Heart left ventricle (tissue), 16 donors: ENCODE measurements around the gene PBX3. TPM values are rescaled to one million over a fixed set of nuclear protein-coding genes. Genes with fewer than 3 reads are reported as not detected.

ENCODE experiments used
- ATAC-seq, 4 donors: fragments of 200-7000 bp; cut with Tn5 transposase; one replicate each; pipeline ENCODE4 v1.9.1; 2020 to 2022; ENCODE audit warnings: moderate library complexity in 4 of 4, mild to moderate bottlenecking in 3 of 4, moderate number of reproducible peaks in 1 of 4
- DNase-seq, 5 donors: peaks; one replicate each; pipeline ENCODE4 v3.0.0-alpha.2; 2020
- H3K27ac ChIP-seq, 12 donors: fragments of 200-600 bp; sonication (generic) in 4 of 12; one replicate each; pipeline versions ENCODE4 v1.5.0 to v1.8.0; 2016 to 2022; ENCODE audit warnings: mild to moderate bottlenecking in 2 of 12
- H3K27me3 ChIP-seq, 9 donors: fragments of 200-600 bp; sonication (generic) in 2 of 9; one replicate each; pipeline versions ENCODE4 v1.5.1 to v1.8.0; 2016 to 2022; ENCODE audit warnings: mild to moderate bottlenecking in 3 of 9
- H3K36me3 ChIP-seq, 9 donors: fragments of 200-600 bp; sonication (generic) in 2 of 9; one replicate each; pipeline versions ENCODE4 v1.5.0 to v1.8.0; 2018 to 2022; ENCODE audit warnings: mild to moderate bottlenecking in 2 of 9
- H3K4me1 ChIP-seq, 12 donors: fragments of 200-600 bp; sonication (generic) in 4 of 12; one replicate each; pipeline versions ENCODE4 v1.5.0 to v1.8.0; 2016 to 2022; ENCODE audit warnings: mild to moderate bottlenecking in 3 of 12
- H3K4me3 ChIP-seq, 12 donors: fragments of 200-600 bp; sonication (generic) in 4 of 12; one replicate each; pipeline versions ENCODE4 v1.5.0 to v1.8.0; 2017 to 2022; ENCODE audit warnings: mild to moderate bottlenecking in 9 of 12, moderate library complexity in 4 of 12
- H3K9me3 ChIP-seq, 12 donors: fragments of 200-600 bp; sonication (generic) in 4 of 12; one replicate each; pipeline versions ENCODE4 v1.5.0 to v1.8.0; 2016 to 2022; ENCODE audit warnings: mild to moderate bottlenecking in 1 of 12
- POLR2A ChIP-seq, 2 donors: fragments of 450-650 bp; IDR thresholded peaks; one replicate each; pipeline ENCODE4 v1.6.1; 2017; ENCODE audit warnings: antibody characterized with exemption in 2 of 2, mild to moderate bottlenecking in 2 of 2, moderate library complexity in 2 of 2
- WGBS, 4 donors: extraction: QIAGEN DNeasy Blood & Tissue Kit in 2 of 4; methylation state at CpG; one replicate each; pipeline versions ENCODE4 v1.1.5 to v1.1.7; 2013 to 2018; 5-methylcytosine and 5-hydroxymethylcytosine counted together
- intact Hi-C, 10 donors: fragments of 100-400 bp; cut with DNase I; formaldehyde crosslinking; loops; one replicate each; pipeline versions ENCODE4 v1.11.1 to v1.14.2; 2022
- polyA plus RNA-seq, 2 donors: library from polyadenylated mRNA; stranded (reverse); fragments of 200-250 nt; gene quantifications; one replicate each; pipeline ENCODE4 v1.2.3, GENCODE V29; 2013
- total RNA-seq, 9 donors: library from RNA; depleted of rRNA in 2 of 9; stranded (reverse); fragments of >200 nt in 2 of 9; fragmentation: NEBNext Ultra II Directional in 3 of 9; extraction: Animal tissue kit (Norgen Biotek cat#: 25700) in 3 of 9; gene quantifications; one replicate each; pipeline versions ENCODE4 v1.1.0 to v1.2.4, GENCODE V29; 2016 to 2023
- TF ChIP-seq, protein P1 (sequence below), 12 donors: fragments of 200-600 bp; sonication (generic) in 4 of 12; IDR thresholded peaks; one replicate each; pipeline versions ENCODE4 v1.5.0 to v1.8.0; 2018 to 2022; ENCODE audit warnings: antibody characterized with exemption in 12 of 12, mild to moderate bottlenecking in 5 of 12
- donor health status: ischemic (EF 13 %, LVEDD 7.1; RV severe dilation, severe dysfunction).
- donor health status: healthy with polysubstance abuse.
- donor health status: DM: no; HTN: yes; CAD: no.
- donor health status: DM: no; HTN: no; CAD: no.
- donor health status: ischemic (EF 25% LVEDD 6.9; RV normal size, moderate dysfunction).
- donor health status: ischemic (EF 25% LVEDD 5.7; RV mildly dilated, moderate dysfunction).
- donor health status: healthy.
- donor health status: DM: yes; HTN: yes; CAD: no.
- donor health status: ischemic (EF 35%, LVEDD 5.7; RV mildly dilated, moderate dysfunction).
- donor health status: nonischemic (EF 11% LVEDD 7.7; RV severe dilation, severe dysfunction).
- donor health status: DM: yes; HTN: yes; CAD: no.
- donor health status: PGD.
- donor health status: ischemic (EF 29% LVEDD 5.4; RV normal size, mild dysfunction).
- donor health status: nonischemic (EF 23%, LVEDD 6.1; RV moderate dilation, normal function).

Gene PBX3
- total and polyA plus RNA-seq, 11 donors = 14.8 to 76.1 (median 53.4) TPM

- DNase-seq (peak in 1 of 5 donors; percentile 16), ATAC-seq (no peak)
- H3K4me3 ChIP-seq = no peak overlapping the region
- H3K4me1 ChIP-seq = no peaks in the 10 kb centered on the region
- 91 to 94% (median 91%) methylated on average over 6 of the region's 6 CpGs for WGBS, 4 donors
- H3K27ac ChIP-seq = no peak overlapping the region
- no peaks in the 10 kb centered on the region for H3K9me3 ChIP-seq
- peaks cover 0 to 19% (median 0%) of the 10 kb centered on the region in 9 donors for H3K27me3 ChIP-seq
- intact Hi-C loops = no loop called here
- no peaks in the 10 kb centered on the region for H3K36me3 ChIP-seq
- no peak for TF ChIP-seq POLR2A (IDR thresholded peaks at IDR 0.05)
- TF ChIP-seq, protein P1, sequence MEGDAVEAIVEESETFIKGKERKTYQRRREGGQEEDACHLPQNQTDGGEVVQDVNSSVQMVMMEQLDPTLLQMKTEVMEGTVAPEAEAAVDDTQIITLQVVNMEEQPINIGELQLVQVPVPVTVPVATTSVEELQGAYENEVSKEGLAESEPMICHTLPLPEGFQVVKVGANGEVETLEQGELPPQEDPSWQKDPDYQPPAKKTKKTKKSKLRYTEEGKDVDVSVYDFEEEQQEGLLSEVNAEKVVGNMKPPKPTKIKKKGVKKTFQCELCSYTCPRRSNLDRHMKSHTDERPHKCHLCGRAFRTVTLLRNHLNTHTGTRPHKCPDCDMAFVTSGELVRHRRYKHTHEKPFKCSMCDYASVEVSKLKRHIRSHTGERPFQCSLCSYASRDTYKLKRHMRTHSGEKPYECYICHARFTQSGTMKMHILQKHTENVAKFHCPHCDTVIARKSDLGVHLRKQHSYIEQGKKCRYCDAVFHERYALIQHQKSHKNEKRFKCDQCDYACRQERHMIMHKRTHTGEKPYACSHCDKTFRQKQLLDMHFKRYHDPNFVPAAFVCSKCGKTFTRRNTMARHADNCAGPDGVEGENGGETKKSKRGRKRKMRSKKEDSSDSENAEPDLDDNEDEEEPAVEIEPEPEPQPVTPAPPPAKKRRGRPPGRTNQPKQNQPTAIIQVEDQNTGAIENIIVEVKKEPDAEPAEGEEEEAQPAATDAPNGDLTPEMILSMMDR (IDR thresholded peaks at IDR 0.05) = no peak
Observed at GRCh38 chr9:126000256-126000655, 253.1 kb downstream of the PBX3 start.

DNA sequence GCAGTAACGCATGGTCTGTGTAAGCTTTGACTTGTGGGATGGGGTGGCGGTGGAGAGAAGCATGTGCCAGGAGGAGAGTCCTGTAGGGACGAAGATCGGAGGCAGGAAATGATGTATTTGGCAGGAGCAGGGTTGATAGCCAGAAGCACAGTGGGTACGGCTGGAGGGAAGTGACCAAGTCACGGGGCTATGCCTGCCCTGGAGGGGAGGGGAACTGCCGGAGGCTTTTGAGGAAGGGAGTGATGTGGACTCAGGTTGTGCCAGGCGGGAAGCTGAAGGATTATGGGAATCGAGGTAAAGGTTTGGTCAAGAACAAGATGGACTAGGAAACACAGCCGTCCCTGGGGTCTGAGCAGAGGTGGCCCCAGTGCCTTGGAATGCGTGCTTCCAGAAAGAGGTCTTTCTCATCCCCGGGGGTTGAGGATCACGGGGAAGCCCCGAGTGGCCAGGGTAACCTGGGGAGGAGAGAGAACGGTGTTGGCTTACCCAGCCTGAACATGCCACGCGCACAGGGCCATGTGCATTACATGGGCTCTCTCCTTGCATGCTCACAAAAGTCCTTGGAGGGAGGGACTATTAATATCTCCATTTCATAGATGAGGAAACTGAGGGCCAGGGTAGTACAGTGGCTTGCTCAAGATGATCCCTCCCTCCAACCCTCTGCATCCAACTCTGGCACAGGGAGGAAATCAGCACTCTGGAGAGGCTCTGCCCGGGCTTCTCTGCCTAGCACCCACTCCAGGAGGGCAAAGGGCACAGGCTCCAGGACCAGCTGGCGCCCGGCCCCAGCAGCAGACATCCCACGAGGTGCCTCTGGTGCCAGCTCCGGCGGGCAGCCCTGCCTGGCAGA is 253.8 kb downstream of the PBX3 start:
- no peaks in the 10 kb centered on the region for H3K9me3 ChIP-seq
- 64 to 72% (median 68%) methylated on average over 23 of the region's 23 CpGs for WGBS, 4 donors
- no peak overlapping the region for H3K27ac ChIP-seq
- ATAC-seq (no peak), DNase-seq (peak in 1 of 5 donors; percentile 15)
- H3K4me3 ChIP-seq = no peak overlapping the region
- no peaks in the 10 kb centered on the region for H3K36me3 ChIP-seq
- intact Hi-C loops = no loop called here
- TF ChIP-seq, protein P1 (IDR thresholded peaks at IDR 0.05) = no peak
- TF ChIP-seq POLR2A (IDR thresholded peaks at IDR 0.05) = no peak
- no peaks in the 10 kb centered on the region for H3K4me1 ChIP-seq
- peaks cover 0 to 15% (median 0%) of the 10 kb centered on the region in 9 donors for H3K27me3 ChIP-seq

DNA sequence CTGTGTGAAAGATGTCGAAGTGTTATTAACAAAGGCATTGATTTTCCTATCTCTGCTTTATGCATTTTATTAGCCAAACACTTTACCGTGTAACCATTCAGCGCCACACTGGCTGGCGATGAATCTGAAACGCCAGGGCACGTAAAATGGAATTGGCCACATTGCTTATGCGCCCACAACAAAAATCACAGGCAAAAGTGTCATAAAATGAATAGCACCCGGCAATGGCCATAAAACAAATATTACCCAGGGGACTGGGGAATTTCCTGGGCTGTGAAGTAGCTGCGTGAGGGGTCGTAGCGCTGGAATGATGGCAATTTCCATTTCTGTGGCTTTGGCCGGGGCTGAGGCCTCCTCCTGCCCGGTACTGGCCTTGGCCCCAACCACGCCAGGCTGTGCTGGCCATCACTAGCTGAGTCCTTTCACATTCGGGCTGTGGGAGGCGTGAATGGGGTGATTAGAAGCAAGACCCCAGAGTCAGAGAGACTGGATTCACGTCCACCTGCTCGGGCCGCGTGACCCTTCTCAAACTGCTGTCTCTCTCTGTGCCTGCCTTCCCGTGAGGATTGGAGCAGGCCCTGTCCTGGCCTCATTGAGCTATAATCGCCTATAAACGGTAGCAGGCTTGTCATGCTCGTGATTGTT is 254.5 kb downstream of the PBX3 start:
- WGBS, 4 donors = 84 to 86% (median 84%) methylated on average over 24 of the region's 24 CpGs
- no peaks in the 10 kb centered on the region for H3K36me3 ChIP-seq
- intact Hi-C loops = no loop called here
- H3K27me3 ChIP-seq = peaks cover 0 to 9% (median 0%) of the 10 kb centered on the region in 9 donors
- H3K4me3 ChIP-seq = no peak overlapping the region
- ATAC-seq = no peak
- H3K27ac ChIP-seq = no peak overlapping the region
- no peak for TF ChIP-seq POLR2A (IDR thresholded peaks at IDR 0.05)
- TF ChIP-seq, protein P1 (IDR thresholded peaks at IDR 0.05) = no peak
- no peaks in the 10 kb centered on the region for H3K9me3 ChIP-seq
- no peaks in the 10 kb centered on the region for H3K4me1 ChIP-seq
- peak in 1 of 5 donors; percentile 15 for DNase-seq
